ENCODE data around the gene MINDY4B.
"Not testable (repeated sequence)": the region's sequence is repeated elsewhere in the genome, so short reads cannot be mapped to it uniquely, and the experiment has no call there.

The MINDY4B gene

GRCh38 chr3:150897592-150897991 is 7.6 kb downstream of the MINDY4B start:
- no peak for DNase-seq

- DNase-seq = no peak
Observed at GRCh38 chr3:150890831-150891230, 14.4 kb downstream of the MINDY4B start.

GRCh38 chr3:150890295-150890694 is 14.9 kb downstream of the MINDY4B start:
- no peak for DNase-seq

GRCh38 chr3:150889106-150889505 is 16.1 kb downstream of the MINDY4B start:
- DNase-seq = no peak

- DNase-seq = no peak
Observed at GRCh38 chr3:150887031-150887430, 18.2 kb downstream of the MINDY4B start.

DNA sequence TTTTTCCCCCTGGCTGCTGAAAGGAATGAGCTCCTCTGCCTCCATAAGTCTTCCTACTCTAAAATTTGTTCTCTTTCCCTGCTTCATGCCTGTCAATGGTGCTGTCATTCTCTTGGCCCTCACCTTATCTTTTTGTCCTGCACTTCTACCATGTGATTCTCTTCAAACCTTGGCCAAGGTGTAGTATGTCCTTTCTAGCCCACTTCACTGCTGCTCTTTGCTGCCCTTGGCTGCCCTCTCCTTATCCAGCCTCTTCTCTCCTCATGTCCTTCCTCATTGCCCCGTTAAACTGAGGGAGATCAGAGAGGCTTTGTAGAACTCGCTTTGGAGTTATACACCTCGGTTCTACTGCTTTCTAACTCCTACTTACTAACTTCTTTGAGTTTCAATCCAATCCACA is 19.7 kb downstream of the MINDY4B start:
- DNase-seq = no peak

DNA sequence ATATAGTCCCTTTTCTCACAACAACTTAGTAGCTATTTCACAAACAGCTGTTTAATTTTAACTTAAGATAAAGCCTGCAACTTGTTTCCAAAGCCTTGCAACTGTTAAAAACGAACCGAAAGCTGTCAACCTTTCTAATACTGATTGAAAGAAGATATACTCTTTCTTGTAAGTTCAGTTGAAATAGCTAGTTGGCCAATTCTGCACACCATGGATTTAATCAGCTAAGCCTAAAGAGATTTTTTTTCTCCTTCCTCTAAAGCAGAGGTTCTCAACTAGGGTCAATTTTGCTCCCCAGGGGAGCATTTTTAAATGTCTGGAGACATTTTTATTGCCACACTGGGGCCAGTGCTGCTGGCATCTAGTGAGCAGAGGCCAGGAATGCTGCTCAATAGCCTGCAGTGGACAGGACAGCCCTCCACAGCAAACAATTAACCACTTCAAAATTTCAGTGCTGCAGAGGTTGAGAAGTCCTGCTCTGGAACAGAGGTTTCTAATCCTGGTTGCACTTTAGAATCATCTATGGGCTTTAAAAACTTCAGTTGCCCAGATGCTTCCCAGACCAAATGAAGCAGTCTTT is 26.2 kb downstream of the MINDY4B start:
- DNase-seq = no peak

- no peak for DNase-seq
Observed at GRCh38 chr3:150878290-150878689, 26.9 kb downstream of the MINDY4B start.

- DNase-seq = no peak
Observed at GRCh38 chr3:150877303-150877702, 27.9 kb downstream of the MINDY4B start.

DNA sequence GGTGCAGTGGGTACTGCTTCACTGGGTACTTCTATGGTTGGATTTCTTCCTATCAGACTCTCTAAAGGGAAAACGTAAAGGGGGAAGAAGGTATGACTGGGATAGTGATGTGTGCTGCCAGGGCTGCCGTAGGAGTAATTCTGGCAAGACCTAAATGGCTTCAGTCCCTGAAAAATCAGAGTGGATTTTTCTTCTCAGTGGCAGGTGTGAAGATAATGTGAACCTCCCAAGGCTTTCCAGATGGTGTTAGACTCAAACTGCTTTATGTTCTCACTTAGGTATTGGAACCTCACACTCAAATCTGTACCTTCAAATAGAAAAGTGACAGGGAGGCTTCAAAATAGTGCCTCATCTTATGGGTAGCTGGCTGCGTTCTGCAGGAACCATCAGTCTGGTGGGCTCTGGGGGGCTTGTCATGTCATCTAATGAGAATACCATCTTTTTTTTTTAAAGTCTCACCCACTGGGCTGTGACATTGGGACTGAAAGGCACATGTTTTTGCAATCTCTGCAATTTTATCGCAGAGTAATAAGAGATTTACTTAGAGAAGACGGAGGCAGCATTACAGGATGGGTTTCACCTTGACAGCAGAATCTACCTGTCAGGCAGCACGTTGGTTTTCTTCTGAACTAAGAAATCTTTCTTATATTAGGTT is 28.5 kb downstream of the MINDY4B start:
- no peak for DNase-seq

DNA sequence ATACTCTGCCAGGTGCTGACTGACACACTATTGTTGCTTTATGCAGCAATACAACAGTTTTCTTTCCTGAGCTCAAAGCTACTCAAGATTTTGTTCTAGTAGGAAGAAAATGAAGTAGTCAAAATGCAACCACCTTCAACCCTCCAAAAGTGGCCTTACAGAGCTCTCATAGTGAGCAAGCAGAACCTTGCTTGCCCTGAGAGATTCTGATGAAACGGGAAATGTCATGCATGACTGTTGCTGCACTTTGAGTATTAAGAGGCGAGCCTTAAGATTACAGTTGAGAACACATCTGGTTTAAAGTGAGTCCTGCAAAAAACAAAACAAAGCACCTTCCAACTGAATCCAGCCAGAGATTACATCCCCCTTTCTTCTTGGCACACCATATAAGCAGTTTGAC is 29.7 kb downstream of the MINDY4B start:
- DNase-seq = no peak

DNA sequence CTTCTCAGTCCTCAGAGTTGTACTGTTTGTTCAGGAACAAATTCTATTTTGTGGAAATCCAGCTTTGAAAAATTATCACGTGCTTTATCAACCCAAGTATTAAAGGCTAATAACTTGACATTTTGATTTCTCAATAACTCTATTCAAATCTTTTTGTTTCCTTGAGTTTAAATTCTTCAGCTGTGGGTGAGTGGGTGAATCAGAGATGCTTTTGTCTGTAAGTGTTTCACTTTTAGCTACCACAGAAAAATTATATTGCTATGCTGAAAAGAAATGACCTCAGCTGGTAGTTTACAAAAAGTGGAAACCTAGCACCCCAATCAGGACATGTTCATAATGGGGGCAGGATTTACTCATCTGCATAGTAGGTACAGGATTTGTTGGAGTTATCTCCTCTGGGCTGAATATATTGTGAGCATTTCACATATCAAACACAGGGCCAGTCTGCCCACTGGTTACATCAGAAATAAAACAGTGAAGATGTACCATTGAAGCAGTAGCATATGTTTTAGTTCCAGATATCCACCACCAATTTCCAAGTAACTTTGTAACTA is 30.5 kb downstream of the MINDY4B start:
- DNase-seq = no peak

- DNase-seq = no peak
Observed at GRCh38 chr3:150871192-150871591, 34.0 kb downstream of the MINDY4B start.

DNA sequence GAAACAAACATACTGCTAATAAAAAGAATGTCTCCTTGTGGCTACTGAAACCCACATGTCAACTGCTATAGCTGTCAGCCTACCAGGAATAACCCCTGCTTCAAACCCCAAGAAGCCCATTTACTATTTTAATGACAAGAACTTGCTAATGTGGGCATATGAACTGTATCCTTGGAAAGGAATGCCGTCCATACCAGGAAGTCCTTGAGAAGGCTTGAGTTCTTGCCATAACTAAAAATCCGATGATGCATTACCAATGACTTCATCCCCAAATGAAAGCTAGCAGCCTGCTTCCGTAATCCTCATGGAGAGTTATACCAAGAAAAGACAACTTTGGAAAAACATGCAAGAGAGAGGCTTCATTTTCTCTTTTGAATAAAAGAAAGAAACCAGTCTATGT is 34.8 kb downstream of the MINDY4B start:
- DNase-seq = no peak

- no peak for DNase-seq
Observed at GRCh38 chr3:150868282-150868681, 37.0 kb downstream of the MINDY4B start.

GRCh38 chr3:150867434-150867833 is 37.8 kb downstream of the MINDY4B start:
- no peak for DNase-seq

GRCh38 chr3:150863921-150864320 is 41.3 kb downstream of the MINDY4B start:
- DNase-seq = not testable (repeated sequence)

DNA sequence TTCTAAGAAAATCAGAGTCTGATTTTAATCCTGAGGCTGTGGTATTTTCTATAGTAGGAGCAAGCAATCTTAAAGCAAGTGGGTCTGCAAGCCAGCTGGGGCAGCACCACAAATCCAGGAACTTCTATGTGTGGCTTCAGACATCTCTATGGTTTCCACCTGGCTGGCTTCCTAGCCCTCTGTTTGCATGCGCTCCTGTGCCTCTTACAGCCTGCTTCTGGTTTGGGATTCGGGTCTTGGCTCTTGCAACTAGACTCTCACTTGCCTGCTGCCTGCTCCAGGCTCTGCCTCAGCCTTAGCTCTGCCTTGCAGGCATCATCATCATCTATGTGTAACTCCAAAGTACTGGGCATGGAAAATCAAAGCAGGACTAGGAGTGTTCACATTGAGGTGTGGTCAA is 43.4 kb downstream of the MINDY4B start:
- no peak for DNase-seq

DNA sequence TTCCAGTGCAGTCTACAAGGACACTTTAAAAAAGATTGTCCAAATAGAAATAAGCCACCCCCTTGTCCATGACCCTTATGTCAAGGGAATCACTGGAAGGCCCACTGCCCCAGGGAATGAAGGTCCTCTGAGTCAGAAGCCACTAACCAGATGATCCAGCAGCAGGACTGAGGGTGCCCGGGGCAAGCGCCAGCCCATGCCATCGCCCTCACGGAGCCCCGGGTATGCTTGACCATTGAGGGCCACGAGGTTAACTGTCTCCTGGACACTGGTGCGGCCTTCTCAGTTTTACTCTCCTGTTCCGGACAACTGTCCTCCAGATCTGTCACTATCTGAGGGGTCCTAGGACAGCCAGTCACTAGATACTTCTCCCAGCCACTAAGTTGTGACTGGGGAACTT is 47.3 kb downstream of the MINDY4B start:
- DNase-seq = not testable (repeated sequence)

- no peak for DNase-seq
Observed at GRCh38 chr3:150850191-150850590, 55.0 kb downstream of the MINDY4B start.

DNA sequence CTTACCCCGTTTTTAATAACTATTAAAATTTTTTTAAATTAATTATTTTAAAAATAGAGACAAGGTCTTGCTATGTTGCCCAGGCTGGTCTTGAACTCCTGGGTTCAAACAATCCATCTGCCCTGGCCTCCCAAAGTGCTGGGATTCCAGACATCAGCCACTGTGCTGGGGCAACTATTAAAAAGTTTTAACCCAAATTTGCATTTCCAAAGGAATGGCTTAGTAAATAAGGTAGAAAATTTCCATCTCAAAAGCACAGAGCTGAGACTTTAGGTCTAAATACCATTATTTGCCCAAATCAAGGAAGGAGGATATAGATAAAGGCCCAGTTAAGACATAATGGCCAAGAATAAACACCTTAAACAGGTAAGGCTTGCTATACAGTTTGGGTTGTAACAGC is 56.4 kb downstream of the MINDY4B start:
- no peak for DNase-seq

GRCh38 chr3:150847433-150847832 is 57.8 kb downstream of the MINDY4B start:
- DNase-seq = no peak

DNA sequence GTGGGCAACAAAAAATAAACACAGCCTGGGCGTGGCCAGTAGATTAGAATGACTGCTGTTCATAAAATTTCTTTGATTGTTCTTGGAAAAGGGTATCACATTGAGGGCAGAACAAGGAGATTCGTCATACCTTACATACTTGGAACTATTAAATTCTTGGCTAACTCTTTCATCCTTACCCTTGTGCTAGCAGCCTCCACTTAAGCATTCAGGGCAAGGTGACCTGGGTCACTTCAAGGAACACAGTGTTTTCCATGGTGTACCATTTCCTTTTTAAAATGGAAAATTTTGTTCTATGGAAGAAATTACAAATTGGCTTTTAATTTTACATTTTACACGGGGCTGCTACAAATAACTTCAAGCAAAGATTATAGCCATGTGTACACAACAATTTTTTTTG is 60.8 kb downstream of the MINDY4B start:
- DNase-seq = no peak

DNA sequence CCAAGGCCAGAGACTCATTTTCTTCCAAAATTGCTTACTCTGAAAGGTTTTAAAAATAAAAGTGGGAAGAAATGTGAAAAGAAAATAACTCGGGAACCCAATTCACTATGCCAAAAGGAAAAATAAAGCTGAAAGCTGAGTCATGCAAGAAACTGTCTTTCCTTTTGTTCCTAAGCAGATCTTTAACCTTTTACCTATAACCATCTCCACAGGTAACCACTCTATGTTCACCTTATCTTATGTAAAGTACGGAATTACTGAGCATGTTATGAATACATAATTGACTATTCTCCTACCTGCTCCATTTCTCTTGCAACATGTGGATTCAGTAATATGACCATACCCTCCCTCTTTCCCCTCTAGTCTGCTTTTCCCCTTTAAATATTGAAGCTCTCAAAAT is 62.0 kb downstream of the MINDY4B start:
- DNase-seq = no peak

All from NCI-H2029 treated with DMSO at 0.1 percent for 48 hours (cell line).